HL-60 (cell line): ENCODE measurements around the gene EPS15.

Source experiments
- DNase-seq, 2 experiments: peaks; one replicate each; pipeline ENCODE4 v3.0.0-alpha.2; 2010 to 2020; ENCODE audit warnings: low read depth in 1 of 2, low spot score in 1 of 2
- H3K27ac ChIP-seq: fragments of 250-450 bp; sonication (Bioruptor Pico); replicated peaks from 2 replicates; pipeline ENCODE4 v1.5.1; 2020; ENCODE audit warnings: mild to moderate bottlenecking, moderate library complexity
- H3K27me3 ChIP-seq: fragments of 250-450 bp; sonication (Bioruptor Pico); 2 replicates; pipeline ENCODE4 v1.5.1; 2021; ENCODE audit warnings: mild to moderate bottlenecking, moderate library complexity; ENCODE audit not compliant: insufficient read depth, poor library complexity, severe bottlenecking
- H3K4me3 ChIP-seq: replicated peaks from 2 replicates; pipeline ENCODE4 v1.5.1; 2011; ENCODE audit warnings: mild to moderate bottlenecking, control low read depth, low read length; ENCODE audit not compliant: insufficient read depth
- GABPA ChIP-seq: IDR thresholded peaks from 2 replicates; pipeline ENCODE4 v1.6.1; 2012; ENCODE audit warnings: low read depth
- POLR2AphosphoS5 ChIP-seq: IDR thresholded peaks from 2 replicates; pipeline ENCODE4 v1.6.1; 2012; ENCODE audit warnings: low read depth
- SPI1 ChIP-seq: IDR thresholded peaks from 2 replicates; pipeline ENCODE4 v1.6.1; 2012; ENCODE audit warnings: low read depth, mild to moderate bottlenecking, borderline replicate concordance
- TF ChIP-seq, protein P1 (sequence below): IDR thresholded peaks from one replicate; pipeline ENCODE4 v1.5.1; 2011; ENCODE audit warnings: low read length, control low read depth, inconsistent platforms; ENCODE audit not compliant: insufficient read depth
- TF ChIP-seq, protein P2 (sequence below): IDR thresholded peaks from 2 replicates; pipeline ENCODE4 v1.6.1; 2012; ENCODE audit warnings: low read depth; ENCODE audit not compliant: insufficient replicate concordance

The EPS15 gene

DNA sequence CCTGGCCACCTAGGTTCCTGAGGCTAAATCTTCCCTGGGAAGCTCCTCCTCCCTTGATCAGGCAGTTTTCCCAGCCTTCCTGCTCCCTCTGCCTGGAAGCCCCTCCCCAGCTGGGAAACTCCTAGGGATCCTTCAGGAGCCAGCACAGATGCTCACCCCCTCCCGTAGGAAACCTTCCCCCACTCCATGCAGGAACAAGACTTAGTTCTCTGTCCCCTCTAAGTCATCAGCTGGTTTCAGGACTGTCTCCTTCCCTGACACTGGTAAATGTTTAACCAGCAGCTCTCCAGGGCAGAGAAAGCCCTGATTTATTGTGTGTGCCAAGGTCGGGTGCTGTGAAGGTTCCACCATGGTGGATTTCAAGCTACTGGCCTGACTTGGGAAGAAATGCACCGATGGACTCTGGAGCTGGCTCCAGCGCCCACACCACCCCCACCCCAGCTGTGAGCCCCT is 213.7 kb downstream of the EPS15 start:
- Histone ChIP-seq H3K4me3 (no peak overlapping the region), H3K27me3 (no peaks in the 10 kb centered on the region), H3K27ac (no peak overlapping the region)
- no peak for DNase-seq
- no peak for TF ChIP-seq SPI1
- TF ChIP-seq POLR2AphosphoS5: no peak
- TF ChIP-seq, protein P1, sequence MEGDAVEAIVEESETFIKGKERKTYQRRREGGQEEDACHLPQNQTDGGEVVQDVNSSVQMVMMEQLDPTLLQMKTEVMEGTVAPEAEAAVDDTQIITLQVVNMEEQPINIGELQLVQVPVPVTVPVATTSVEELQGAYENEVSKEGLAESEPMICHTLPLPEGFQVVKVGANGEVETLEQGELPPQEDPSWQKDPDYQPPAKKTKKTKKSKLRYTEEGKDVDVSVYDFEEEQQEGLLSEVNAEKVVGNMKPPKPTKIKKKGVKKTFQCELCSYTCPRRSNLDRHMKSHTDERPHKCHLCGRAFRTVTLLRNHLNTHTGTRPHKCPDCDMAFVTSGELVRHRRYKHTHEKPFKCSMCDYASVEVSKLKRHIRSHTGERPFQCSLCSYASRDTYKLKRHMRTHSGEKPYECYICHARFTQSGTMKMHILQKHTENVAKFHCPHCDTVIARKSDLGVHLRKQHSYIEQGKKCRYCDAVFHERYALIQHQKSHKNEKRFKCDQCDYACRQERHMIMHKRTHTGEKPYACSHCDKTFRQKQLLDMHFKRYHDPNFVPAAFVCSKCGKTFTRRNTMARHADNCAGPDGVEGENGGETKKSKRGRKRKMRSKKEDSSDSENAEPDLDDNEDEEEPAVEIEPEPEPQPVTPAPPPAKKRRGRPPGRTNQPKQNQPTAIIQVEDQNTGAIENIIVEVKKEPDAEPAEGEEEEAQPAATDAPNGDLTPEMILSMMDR: no peak
- TF ChIP-seq GABPA: no peak
- TF ChIP-seq, protein P2, sequence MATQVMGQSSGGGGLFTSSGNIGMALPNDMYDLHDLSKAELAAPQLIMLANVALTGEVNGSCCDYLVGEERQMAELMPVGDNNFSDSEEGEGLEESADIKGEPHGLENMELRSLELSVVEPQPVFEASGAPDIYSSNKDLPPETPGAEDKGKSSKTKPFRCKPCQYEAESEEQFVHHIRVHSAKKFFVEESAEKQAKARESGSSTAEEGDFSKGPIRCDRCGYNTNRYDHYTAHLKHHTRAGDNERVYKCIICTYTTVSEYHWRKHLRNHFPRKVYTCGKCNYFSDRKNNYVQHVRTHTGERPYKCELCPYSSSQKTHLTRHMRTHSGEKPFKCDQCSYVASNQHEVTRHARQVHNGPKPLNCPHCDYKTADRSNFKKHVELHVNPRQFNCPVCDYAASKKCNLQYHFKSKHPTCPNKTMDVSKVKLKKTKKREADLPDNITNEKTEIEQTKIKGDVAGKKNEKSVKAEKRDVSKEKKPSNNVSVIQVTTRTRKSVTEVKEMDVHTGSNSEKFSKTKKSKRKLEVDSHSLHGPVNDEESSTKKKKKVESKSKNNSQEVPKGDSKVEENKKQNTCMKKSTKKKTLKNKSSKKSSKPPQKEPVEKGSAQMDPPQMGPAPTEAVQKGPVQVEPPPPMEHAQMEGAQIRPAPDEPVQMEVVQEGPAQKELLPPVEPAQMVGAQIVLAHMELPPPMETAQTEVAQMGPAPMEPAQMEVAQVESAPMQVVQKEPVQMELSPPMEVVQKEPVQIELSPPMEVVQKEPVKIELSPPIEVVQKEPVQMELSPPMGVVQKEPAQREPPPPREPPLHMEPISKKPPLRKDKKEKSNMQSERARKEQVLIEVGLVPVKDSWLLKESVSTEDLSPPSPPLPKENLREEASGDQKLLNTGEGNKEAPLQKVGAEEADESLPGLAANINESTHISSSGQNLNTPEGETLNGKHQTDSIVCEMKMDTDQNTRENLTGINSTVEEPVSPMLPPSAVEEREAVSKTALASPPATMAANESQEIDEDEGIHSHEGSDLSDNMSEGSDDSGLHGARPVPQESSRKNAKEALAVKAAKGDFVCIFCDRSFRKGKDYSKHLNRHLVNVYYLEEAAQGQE: no peak

DNA sequence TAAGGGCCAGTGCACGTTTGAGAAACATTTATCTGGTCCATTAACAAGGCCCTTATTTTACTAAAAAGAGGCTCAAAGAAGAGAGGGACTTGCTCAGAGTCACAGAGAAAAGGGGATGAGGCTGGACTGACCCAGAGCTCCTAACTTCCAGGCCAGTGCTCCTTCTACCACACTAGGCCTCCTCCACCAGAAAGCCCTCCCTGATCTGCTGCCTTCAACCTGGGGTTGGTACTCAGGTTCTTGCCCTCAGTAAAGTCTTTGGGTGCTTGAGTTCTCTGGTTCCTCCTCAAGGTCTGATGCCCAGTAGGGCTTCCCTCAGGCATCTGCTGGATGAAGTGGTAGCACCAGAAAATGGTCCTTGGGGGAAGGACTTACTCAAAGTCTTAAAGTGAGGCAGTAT is 214.7 kb downstream of the EPS15 start:
- no peak overlapping the region for H3K4me3 ChIP-seq
- no peak overlapping the region for H3K27ac ChIP-seq
- DNase-seq: no peak
- H3K27me3 ChIP-seq: no peaks in the 10 kb centered on the region
- TF ChIP-seq POLR2AphosphoS5: no peak
- TF ChIP-seq, protein P1: no peak
- TF ChIP-seq GABPA: no peak
- TF ChIP-seq SPI1: no peak
- TF ChIP-seq, protein P2: no peak
